Activated CD4-positive, alpha-beta T cell treated with anti-CD3 and anti-CD28 coated beads for 48 hours (primary cell): ENCODE measurements around the gene ITGA3.

Experiments
- DNase-seq: peaks from one replicate; pipeline ENCODE4 v3.0.0-alpha.2; 2020

Gene ITGA3

GRCh38 chr17:50113624-50114320 lies 57.9 kb downstream of the ITGA3 start:
- no peak for DNase-seq

DNA sequence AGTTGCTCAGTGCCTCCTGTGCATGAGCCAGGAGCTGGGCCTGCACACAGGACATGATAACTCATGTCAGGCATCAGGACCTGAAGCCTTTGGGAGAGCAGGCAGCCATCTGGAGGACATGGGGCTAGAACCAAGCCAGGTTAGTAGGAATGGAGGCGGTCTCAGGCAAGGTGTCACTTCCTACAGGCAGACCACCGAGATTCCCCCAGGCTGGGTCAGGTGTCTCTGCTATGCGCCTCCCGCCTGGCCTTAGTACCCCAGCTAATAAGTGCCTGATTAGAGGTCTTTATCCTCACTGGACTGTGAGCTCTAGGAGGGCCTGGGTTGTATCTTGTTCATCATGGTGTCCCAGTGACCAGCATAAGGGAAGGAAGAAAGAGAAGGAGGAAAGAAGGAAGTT lies 58.5 kb downstream of the ITGA3 start:
- DNase-seq, result no peak

DNA sequence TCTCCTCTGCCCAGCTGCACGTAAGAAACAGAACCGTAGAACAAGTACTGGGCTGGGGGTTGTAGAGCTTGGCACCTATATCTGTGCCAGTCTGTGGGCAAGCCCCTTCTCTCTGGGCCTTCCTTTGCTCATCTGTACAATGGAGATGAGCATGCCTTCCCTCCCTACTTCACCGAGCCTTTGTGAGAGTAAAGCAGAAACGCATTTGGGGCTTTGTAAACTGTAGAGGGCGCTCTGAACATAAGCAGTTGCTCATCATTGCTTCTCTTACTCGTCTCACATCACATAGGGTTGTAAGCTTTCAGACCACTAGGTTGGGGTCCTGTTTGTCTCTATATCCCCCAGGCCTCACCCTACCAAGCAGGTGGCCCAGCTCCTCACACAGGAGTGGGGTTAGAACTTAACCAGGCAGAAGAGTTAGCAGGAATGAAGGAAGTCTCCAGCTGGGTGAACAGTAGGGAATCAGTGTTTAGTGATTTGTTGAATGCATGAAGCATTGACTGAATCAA lies 59.0 kb downstream of the ITGA3 start:
- DNase-seq, result peak; percentile 63

DNA sequence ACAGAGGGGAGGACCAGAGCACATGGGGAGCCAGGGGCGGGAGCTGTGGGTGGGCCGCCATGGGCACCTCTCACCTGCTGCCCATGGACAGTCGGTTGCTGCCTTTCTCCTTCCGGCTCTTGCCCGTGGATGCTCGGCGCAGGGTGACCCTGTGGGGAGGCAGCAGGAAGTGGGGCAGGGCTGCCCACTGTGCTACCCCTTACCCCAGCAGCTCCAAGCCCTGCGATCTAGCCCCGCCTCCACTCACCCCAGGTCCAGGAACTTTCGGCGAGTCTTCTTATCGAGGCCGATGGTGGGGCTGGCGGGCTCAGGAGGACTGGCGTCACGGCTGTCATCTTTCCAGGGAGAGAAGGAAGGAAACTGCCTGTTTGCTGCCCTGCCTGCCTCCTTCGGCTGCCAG lies 59.8 kb downstream of the ITGA3 start:
- DNase-seq, result no peak

DNA sequence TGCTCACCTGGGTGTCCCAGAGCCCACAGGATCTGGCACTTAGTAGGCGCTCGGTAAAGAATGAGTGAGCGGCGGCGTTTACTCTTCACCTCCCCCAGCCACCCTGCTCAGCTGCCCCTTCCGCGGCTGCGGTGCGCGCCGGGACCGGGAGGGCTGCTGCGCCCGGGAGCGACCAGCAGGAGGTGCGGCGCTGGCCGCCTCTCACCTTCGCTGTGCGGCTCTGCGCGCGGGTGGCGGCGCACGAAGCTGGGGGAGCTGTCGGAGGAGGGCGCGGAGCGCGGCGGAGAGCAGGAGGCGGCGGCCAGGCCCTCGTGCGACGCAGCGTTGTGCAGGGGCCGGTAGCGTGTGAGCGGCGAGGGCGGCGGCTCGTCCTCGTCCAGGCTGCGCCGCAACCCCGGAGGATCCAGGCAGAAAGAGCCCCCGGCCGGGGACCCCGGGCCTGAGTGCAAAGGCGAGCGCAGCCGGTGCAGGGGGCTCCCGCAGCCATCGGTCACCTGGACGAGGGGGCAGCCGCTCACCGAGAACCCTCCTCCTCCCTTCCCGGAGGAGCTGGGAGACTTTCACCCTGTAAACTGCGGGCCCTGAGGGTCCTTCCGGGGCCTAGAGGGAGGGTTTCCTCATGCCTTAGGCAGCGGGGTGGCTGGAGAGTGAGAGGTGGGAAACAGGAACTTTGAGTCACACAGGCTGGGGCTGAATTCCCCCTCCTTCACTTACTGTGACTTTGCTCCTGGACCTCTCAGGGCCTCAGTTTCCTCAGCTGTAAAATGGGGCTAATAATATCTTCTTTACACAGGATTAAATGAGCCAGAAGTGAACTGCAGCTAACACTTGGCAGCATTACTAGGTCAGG lies 61.5 kb downstream of the ITGA3 start:
- peak; percentile 77 for DNase-seq

DNA sequence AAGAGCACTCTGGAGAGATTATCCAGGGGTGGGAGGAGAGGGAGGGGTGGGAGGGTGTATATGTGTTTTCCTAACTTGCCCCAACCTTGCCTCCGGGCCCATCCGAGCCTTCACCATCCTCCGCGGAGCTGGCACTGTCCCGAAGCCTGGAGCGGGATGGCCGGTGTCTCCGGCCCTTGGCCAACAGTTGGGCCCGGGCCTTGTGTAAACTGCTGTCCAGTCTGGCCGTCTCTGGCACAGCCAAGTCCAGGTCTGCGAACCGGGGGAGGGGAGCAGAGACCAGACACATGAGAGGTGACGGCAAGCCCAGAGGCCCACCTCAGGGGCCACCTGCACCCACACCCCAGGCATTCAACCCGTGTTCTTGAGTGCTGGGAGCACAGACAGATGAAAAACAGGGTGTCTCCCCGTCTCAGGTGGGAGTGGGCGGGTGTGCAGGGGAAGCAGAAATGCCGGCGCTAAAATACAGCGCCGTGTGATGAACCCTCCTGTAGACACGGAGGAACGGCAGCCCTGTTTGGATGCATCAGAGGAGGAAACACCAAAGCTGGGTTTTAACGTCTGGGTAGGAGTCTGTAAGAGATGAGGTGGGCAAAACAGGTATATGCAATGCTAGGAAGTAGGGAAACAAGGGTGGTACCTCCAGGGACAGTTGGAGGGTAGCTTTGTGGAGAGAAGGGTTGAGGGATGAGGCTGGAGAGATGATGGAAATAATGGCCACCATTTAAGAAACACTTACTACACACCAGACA lies 62.3 kb downstream of the ITGA3 start:
- no peak for DNase-seq

DNA sequence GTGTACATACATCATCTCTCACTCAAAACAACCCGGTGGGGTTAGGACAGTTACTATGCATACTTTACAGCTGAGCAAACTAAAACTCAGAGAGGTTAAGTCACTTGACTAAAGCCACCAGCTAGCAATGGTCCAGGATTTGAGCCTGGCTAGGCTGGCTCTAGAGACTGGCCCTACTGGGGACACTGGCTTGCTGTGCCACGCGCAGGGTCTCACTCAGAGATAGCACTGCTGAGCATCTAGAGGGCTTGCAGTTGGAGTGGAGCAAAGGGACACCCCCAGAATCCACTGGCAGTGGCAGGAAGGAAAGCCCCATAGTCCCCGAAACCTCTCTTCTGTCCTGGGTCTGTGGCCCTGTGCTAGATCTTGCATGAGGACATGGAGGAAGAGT lies 62.9 kb downstream of the ITGA3 start:
- no peak for DNase-seq

GRCh38 chr17:50120475-50121253 lies 64.8 kb downstream of the ITGA3 start:
- DNase-seq, result no peak

DNA sequence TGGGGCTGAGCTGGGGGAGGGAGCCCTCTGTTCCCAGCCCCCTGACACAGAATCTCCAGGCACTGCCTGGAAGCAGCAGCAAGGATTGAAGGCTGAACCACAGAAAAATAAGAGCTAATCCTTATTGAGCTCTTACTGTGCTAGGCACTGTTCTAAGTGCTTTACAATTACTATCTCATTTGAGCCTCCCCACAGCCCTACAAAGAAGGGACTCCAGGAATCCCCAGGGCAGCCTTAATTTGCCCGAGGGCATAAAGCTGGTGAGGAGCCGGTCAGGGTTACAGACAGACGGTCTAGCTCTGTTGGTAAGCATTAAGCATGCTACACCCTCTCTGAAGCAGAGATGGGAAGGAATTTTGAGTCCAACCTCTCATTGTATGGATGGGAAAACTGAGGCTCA lies 67.0 kb downstream of the ITGA3 start:
- no peak for DNase-seq

- no peak for DNase-seq
Observed at GRCh38 chr17:50123649-50124349, 67.9 kb downstream of the ITGA3 start.

GRCh38 chr17:50125420-50125997 lies 69.6 kb downstream of the ITGA3 start:
- no peak for DNase-seq

DNA sequence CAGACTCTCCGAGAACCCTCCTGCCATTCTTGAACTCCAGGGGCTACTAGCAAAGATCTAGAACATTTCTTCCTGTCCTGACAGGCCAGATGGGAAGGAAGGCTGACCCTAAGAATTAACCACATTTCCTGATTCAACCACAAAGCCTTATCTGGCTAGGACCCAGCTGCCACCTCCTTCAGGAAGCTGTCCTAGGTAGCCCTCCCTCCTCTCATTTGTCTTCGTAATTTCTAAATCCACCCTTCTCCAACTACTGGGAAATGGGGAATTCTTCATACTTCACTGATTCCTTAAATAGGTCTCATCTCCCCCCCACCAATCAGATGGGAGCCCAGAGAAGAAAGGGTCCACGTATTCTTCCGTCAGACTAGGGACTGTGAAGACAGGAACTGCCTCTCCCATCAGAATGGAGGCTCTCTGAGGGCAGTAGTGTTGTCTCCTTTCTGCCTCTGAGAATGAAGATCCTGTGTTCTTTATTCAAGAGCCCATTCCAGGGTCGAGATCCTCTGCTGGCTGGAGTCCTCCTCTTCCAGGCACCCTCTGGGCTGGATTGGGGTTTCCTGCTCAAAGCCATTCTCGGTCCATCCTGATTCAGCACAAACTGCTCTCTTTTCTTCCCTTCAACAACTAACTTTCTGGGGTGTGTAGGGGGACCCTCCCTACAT lies 71.9 kb downstream of the ITGA3 start:
- DNase-seq, result no peak

- no peak for DNase-seq
Observed at GRCh38 chr17:50128441-50129352, 72.8 kb downstream of the ITGA3 start.

GRCh38 chr17:50129353-50129727 lies 73.4 kb downstream of the ITGA3 start:
- DNase-seq, result no peak

DNA sequence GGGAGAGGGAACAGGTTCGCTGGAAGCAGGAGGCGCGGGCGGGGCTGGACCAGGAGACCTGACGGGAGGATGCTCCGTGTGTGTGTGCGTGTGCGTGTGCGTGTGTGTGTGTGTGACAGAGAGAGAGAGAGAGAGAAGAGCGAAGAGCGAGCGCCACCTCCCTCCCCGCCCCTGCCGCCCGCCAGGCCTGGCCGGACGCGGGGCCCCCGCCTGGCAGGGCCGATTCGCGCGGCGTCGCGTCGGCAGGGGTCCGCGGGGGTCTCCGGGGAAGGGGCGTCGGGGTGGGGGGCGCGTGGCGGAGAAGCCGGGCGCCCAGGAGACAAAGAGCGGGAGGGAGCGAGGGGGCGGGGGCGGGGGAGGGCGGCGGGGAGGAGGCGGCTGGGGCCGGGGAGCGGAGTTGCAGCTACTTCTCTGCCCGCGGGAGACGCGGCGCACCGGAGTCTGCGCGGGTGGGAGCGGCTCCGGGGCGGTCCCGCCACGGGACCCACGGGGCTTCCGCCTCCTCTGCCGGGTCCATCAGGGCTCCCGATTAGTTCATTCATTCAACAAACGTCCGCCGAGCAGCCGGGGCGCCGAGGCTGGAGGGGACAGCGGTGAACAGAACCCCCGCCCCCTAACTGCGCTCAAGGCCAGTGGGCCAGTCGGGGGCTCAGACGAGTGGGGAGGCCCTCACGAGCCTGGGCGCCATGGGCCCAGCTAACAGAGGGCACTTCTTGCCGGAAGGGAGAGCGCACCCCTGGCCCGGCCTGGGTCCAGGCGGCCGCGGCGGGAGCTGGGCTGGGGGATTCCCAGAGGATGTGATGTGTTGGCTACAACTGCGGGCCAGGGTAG lies 74.0 kb downstream of the ITGA3 start, which contains the start of gene SAMD14:
Gene SAMD14, minus strand, starts transcription at position 433 of the 831 bp plus-strand sequence. CDS start 5,201 bp downstream, outside the sequence.
- DNase-seq, result peak; percentile 46

GRCh38 chr17:50130559-50131305 lies 74.8 kb downstream of the ITGA3 start:
- DNase-seq, result no peak

DNA sequence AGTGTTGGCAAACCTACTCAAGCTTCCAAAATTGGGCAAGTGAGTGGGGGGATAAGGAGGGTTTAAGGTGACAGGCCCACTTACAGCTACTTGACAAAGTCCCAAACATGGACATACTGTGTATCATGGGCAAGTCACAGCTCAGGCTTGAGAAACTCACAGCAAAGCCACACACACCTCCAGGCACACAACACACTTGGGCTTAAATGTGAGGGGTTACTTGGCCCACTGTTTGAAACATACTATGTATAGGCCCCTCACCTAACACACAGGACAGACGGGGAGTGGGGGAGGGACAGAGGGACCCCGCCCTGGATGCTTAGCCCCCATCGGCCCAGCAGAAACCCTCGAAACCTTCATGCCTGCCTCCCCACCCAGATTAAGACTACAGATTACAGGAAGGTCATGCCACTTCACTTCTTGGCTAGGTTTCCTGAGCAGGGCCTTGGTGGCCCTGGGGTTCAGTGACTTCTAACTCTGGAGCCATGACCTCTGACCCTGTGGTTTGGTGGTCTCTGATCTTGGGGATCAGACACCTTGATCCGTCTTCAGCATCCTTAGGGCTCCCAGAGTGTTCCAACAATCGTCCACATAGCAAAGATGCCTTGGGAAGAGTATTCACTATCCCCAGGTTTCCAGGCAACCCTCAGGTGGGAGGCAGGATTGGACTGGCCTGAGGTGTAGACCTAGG lies 76.3 kb downstream of the ITGA3 start:
- no peak for DNase-seq
